Hepatocyte (in vitro differentiated cells): ENCODE data around the gene HSF2. TPM values are rescaled to one million over a fixed set of nuclear protein-coding genes. Genes with fewer than 3 reads are reported as not detected.
A peak's percentile ranks its signal among the peaks of the same experiment; 100 is the strongest.

Experiments used
- DNase-seq: peaks from one replicate; pipeline ENCODE4 v3.0.0-alpha.2; 2016; ENCODE audit warnings: low spot score
- H2AFZ ChIP-seq: fragments of 200-600 bp; sonication (generic); 2 replicates; pipeline ENCODE4 v1.6.0; 2016; ENCODE audit warnings: antibody characterized with exemption, mild to moderate bottlenecking
- H3K27ac ChIP-seq: fragments of 200-600 bp; sonication (generic); 2 replicates; pipeline ENCODE4 v1.5.1; 2016; ENCODE audit warnings: mild to moderate bottlenecking
- H3K27me3 ChIP-seq: fragments of 200-600 bp; sonication (generic); 2 replicates; pipeline ENCODE4 v1.6.1; 2016
- H3K36me3 ChIP-seq: fragments of 200-600 bp; sonication (generic); replicated peaks from 2 replicates; pipeline ENCODE4 v1.5.1; 2016; ENCODE audit warnings: low read depth; ENCODE audit not compliant: insufficient read depth
- H3K4me1 ChIP-seq: fragments of 200-600 bp; sonication (generic); 2 replicates; pipeline ENCODE4 v1.5.1; 2016; ENCODE audit warnings: mild to moderate bottlenecking, moderate library complexity; ENCODE audit not compliant: insufficient read depth
- H3K4me2 ChIP-seq: fragments of 200-600 bp; sonication (generic); 2 replicates; pipeline ENCODE4 v1.6.0; 2016
- H3K4me3 ChIP-seq: fragments of 200-600 bp; sonication (generic); 2 replicates; pipeline ENCODE4 v1.5.1; 2016; ENCODE audit warnings: mild to moderate bottlenecking
- H3K79me2 ChIP-seq: fragments of 200-600 bp; sonication (generic); 2 replicates; pipeline ENCODE4 v1.6.0; 2017; ENCODE audit warnings: mild to moderate bottlenecking
- H3K9me2 ChIP-seq: fragments of 200-600 bp; sonication (generic); replicated peaks from 2 replicates; pipeline ENCODE4 v1.6.0; 2017; ENCODE audit warnings: mild to moderate bottlenecking; ENCODE audit not compliant: insufficient read depth
- H3K9me3 ChIP-seq: fragments of 200-600 bp; sonication (generic); 2 replicates; pipeline ENCODE4 v1.5.1; 2016; ENCODE audit warnings: low read depth, mild to moderate bottlenecking
- H4K20me1 ChIP-seq: fragments of 200-600 bp; sonication (generic); 2 replicates; pipeline ENCODE4 v1.6.0; 2016; ENCODE audit warnings: mild to moderate bottlenecking; ENCODE audit not compliant: insufficient read depth, poor library complexity, severe bottlenecking
- CTCF ChIP-seq: fragments of 200-600 bp; sonication (generic); IDR thresholded peaks from 2 replicates; pipeline ENCODE4 v1.5.1; 2016; ENCODE audit warnings: antibody characterized with exemption, mild to moderate bottlenecking; ENCODE audit not compliant: poor library complexity
- EZH2 ChIP-seq: fragments of 200-600 bp; sonication (generic); IDR thresholded peaks from 2 replicates; pipeline ENCODE4 v1.6.1; 2016; ENCODE audit warnings: antibody characterized with exemption, mild to moderate bottlenecking, borderline replicate concordance
- EZH2phosphoT487 ChIP-seq: fragments of 200-600 bp; sonication (generic); IDR thresholded peaks from one replicate; pipeline ENCODE4 v1.6.1; 2018; ENCODE audit warnings: antibody characterized with exemption, mild to moderate bottlenecking, low read depth, moderate library complexity; ENCODE audit not compliant: unreplicated experiment, severe bottlenecking
- WGBS: methylation state at CpG from one replicate; pipeline ENCODE4 v1.1.6; 2016; ENCODE audit warnings: low lambda C conversion rate; ENCODE audit errors: missing lambda C conversion rate; 5-methylcytosine and 5-hydroxymethylcytosine counted together
- polyA plus RNA-seq: library from polyadenylated mRNA; unstranded; fragments of >200 nt; fragmentation: Nextera tagmentation; extraction: Ambion mirVana; gene quantifications from 2 replicates; pipeline ENCODE4 v1.2.1, GENCODE V29; 2016
- total RNA-seq: library from RNA; depleted of rRNA; stranded (reverse); fragments of >200 nt; gene quantifications from 2 replicates; pipeline ENCODE4 v1.2.3, GENCODE V29; 2014

HSF2 gene
- total and polyA plus RNA-seq, 2 experiments from 2014 or later, result 14.5 to 37.9 TPM

GRCh38 chr6:122361314-122361979, 38.0 kb upstream of the HSF2 start:
- Histone ChIP-seq H2AFZ (no peak overlapping the region), H3K4me3 (no peak overlapping the region), H4K20me1 (no peaks in the 10 kb centered on the region), H3K9me3 (no peaks in the 10 kb centered on the region), H3K4me1 (no peaks in the 10 kb centered on the region), H3K4me2 (no peak overlapping the region), H3K79me2 (no peaks in the 10 kb centered on the region), H3K27me3 (peaks cover 4% of the 10 kb centered on the region), H3K9me2 (no peaks in the 10 kb centered on the region), H3K27ac (no peak overlapping the region), H3K36me3 (no peaks in the 10 kb centered on the region)
- TF ChIP-seq EZH2phosphoT487 (no peak), EZH2 (no peak), CTCF (no peak)
- DNase-seq, result no peak
- WGBS, result 85% methylated on average over 15 of the region's 15 CpGs

GRCh38 chr6:122363769-122364483, 35.5 kb upstream of the HSF2 start:
- Histone ChIP-seq H3K4me3 (no peak overlapping the region), H3K36me3 (no peaks in the 10 kb centered on the region), H3K27ac (no peak overlapping the region), H3K4me1 (no peaks in the 10 kb centered on the region), H2AFZ (no peak overlapping the region), H3K9me2 (no peaks in the 10 kb centered on the region), H3K27me3 (peaks cover 4% of the 10 kb centered on the region), H3K9me3 (no peaks in the 10 kb centered on the region), H3K4me2 (no peak overlapping the region), H3K79me2 (no peaks in the 10 kb centered on the region), H4K20me1 (no peaks in the 10 kb centered on the region)
- 94% methylated on average over 6 of the region's 6 CpGs for WGBS
- DNase-seq, result no peak
- no peak for TF ChIP-seq EZH2phosphoT487
- no peak for TF ChIP-seq EZH2
- TF ChIP-seq CTCF, result no peak

GRCh38 chr6:122365775-122366403, 33.6 kb upstream of the HSF2 start:
- no peaks in the 10 kb centered on the region for H3K79me2 ChIP-seq
- H3K4me3 ChIP-seq, result no peak overlapping the region
- TF ChIP-seq EZH2 (no peak), CTCF (no peak), EZH2phosphoT487 (no peak)
- no peaks in the 10 kb centered on the region for H3K36me3 ChIP-seq
- H3K27me3 ChIP-seq, result no peaks in the 10 kb centered on the region
- H3K4me2 ChIP-seq, result no peak overlapping the region
- no peaks in the 10 kb centered on the region for H3K4me1 ChIP-seq
- no peak overlapping the region for H3K27ac ChIP-seq
- 87% methylated on average over 8 of the region's 8 CpGs for WGBS
- DNase-seq, result peak; percentile 11
- H2AFZ ChIP-seq, result no peak overlapping the region
- H3K9me3 ChIP-seq, result no peaks in the 10 kb centered on the region
- H4K20me1 ChIP-seq, result no peaks in the 10 kb centered on the region
- H3K9me2 ChIP-seq, result no peaks in the 10 kb centered on the region
